Left forelimb (tissue), 1 donor: ENCODE results near the gene SPEM1.

Experiments used
- DNase-seq: peaks from one replicate; pipeline ENCODE4 v3.0.0-alpha.2; 2018; ENCODE audit warnings: low spot score

SPEM1 gene

GRCh38 chr17:7419819-7420610 lies at the start of gene SPEM1:
Gene SPEM1 (plus strand): TSS chr17:7420324. CDS start chr17:7420385, 61 bp downstream.
- no peak for DNase-seq

GRCh38 chr17:7370853-7371252 lies 49.3 kb upstream of the SPEM1 start:
- no peak for DNase-seq

- DNase-seq: no peak
These were observed 45.8 kb upstream of the SPEM1 start for GRCh38 chr17:7374353-7374752.

GRCh38 chr17:7379134-7379533 lies 41.0 kb upstream of the SPEM1 start:
- no peak for DNase-seq

- no peak for DNase-seq
These were observed 39.8 kb upstream of the SPEM1 start for GRCh38 chr17:7380321-7380720.

- DNase-seq: no peak
These were observed 39.1 kb upstream of the SPEM1 start, which contains the start of gene TNK1 for GRCh38 chr17:7380855-7381683. Gene TNK1 (plus strand): TSS chr17:7381089. CDS start chr17:7382927, 1,838 bp downstream.

GRCh38 chr17:7382901-7383300 lies 37.2 kb upstream of the SPEM1 start:
- DNase-seq: no peak

GRCh38 chr17:7383371-7383741 lies 36.8 kb upstream of the SPEM1 start:
- no peak for DNase-seq

GRCh38 chr17:7383742-7384488 lies 36.2 kb upstream of the SPEM1 start:
- no peak for DNase-seq

GRCh38 chr17:7384489-7385081 lies 35.5 kb upstream of the SPEM1 start:
- no peak for DNase-seq

- DNase-seq: no peak
These were observed 31.3 kb upstream of the SPEM1 start for GRCh38 chr17:7388856-7389255.

GRCh38 chr17:7389924-7390910 lies 29.9 kb upstream of the SPEM1 start:
- DNase-seq: no peak

GRCh38 chr17:7391307-7391706 lies 28.8 kb upstream of the SPEM1 start:
- no peak for DNase-seq

GRCh38 chr17:7392696-7393612 lies 27.2 kb upstream of the SPEM1 start:
- DNase-seq: no peak

GRCh38 chr17:7393613-7394451 lies 26.3 kb upstream of the SPEM1 start:
- no peak for DNase-seq

GRCh38 chr17:7394452-7395191 lies 25.5 kb upstream of the SPEM1 start, which contains the start of gene PLSCR3:
Gene PLSCR3 (minus strand): TSS chr17:7394525. CDS start chr17:7394110, 415 bp downstream.
- peak; percentile 91 for DNase-seq

GRCh38 chr17:7396147-7396546 lies 24.0 kb upstream of the SPEM1 start:
- DNase-seq: no peak

GRCh38 chr17:7398612-7399011 lies 21.5 kb upstream of the SPEM1 start:
- DNase-seq: no peak
